Karpas-422 (cell line): ENCODE results near the gene GKN2. TPM values are rescaled to one million over a fixed set of nuclear protein-coding genes. Genes with fewer than 3 reads are reported as not detected.

Experiments used
- DNase-seq: peaks from one replicate; pipeline ENCODE4 v3.0.0-alpha.2; 2015
- H2AFZ ChIP-seq: fragments of 200-600 bp; sonication (generic); 2 replicates; pipeline ENCODE4 v1.6.1; 2014; ENCODE audit warnings: antibody characterized with exemption, low read length, mixed read lengths
- H3K27ac ChIP-seq: fragments of 200-600 bp; sonication (generic); 2 replicates; pipeline ENCODE4 v1.5.1; 2014; ENCODE audit warnings: mild to moderate bottlenecking, low read length, moderate library complexity
- H3K27me3 ChIP-seq: fragments of 200-600 bp; sonication (generic); 2 replicates; pipeline ENCODE4 v1.6.1; 2014; ENCODE audit warnings: low read length, mixed read lengths
- H3K36me3 ChIP-seq: fragments of 200-600 bp; sonication (generic); 2 replicates; pipeline ENCODE4 v1.6.1; 2014; ENCODE audit warnings: low read length, mixed read lengths; ENCODE audit not compliant: insufficient read depth
- H3K4me1 ChIP-seq: fragments of 200-600 bp; sonication (generic); 2 replicates; pipeline ENCODE4 v1.6.1; 2014; ENCODE audit warnings: mild to moderate bottlenecking, low read length, mixed read lengths
- H3K4me2 ChIP-seq: fragments of 200-600 bp; sonication (generic); 2 replicates; pipeline ENCODE4 v1.6.1; 2014; ENCODE audit warnings: low read length, low read depth, mild to moderate bottlenecking; ENCODE audit not compliant: poor library complexity, severe bottlenecking
- H3K4me3 ChIP-seq: fragments of 200-600 bp; sonication (generic); 2 replicates; pipeline ENCODE4 v1.5.1; 2014; ENCODE audit warnings: mild to moderate bottlenecking, antibody characterized with exemption, low read length, mixed read lengths
- H3K79me2 ChIP-seq: fragments of 200-600 bp; sonication (generic); 2 replicates; pipeline ENCODE4 v1.6.1; 2014; ENCODE audit warnings: mild to moderate bottlenecking, low read length, mixed read lengths
- H3K9ac ChIP-seq: fragments of 200-600 bp; sonication (generic); 2 replicates; pipeline ENCODE4 v1.6.0; 2014; ENCODE audit warnings: low read length
- H3K9me2 ChIP-seq: fragments of 200-600 bp; sonication (generic), shearing (Covaris generic); replicated peaks from 2 replicates; pipeline ENCODE4 v1.6.0; 2014; ENCODE audit warnings: mild to moderate bottlenecking, low read length, moderate library complexity; ENCODE audit not compliant: insufficient read depth
- H3K9me3 ChIP-seq: fragments of 300-700, 200-600 bp; sonication (generic); 2 replicates; pipeline ENCODE4 v1.6.1; 2014; ENCODE audit warnings: low read length, mixed read lengths
- H4K20me1 ChIP-seq: fragments of 200-600 bp; sonication (generic); 2 replicates; pipeline ENCODE4 v1.6.1; 2014; ENCODE audit warnings: mild to moderate bottlenecking, antibody characterized with exemption, low read length, low read depth; ENCODE audit not compliant: insufficient read depth
- total RNA-seq: library from RNA; depleted of rRNA; stranded (reverse); fragments of >200 nt; shearing (Covaris generic); gene quantifications from 2 replicates; pipeline ENCODE4 v1.2.3, GENCODE V29; 2014; ENCODE audit warnings: low replicate concordance

GKN2 gene
- total RNA-seq, 1 experiment from 2014 or later: not detected

- Histone ChIP-seq H3K4me2 (no peak overlapping the region), H3K4me1 (no peaks in the 10 kb centered on the region; the same call in 1 of the 2 replicates), H3K9me2 (no peaks in the 10 kb centered on the region), H3K27me3 (no peaks in the 10 kb centered on the region), H3K36me3 (no peaks in the 10 kb centered on the region), H3K9ac (no peak overlapping the region), H4K20me1 (no peaks in the 10 kb centered on the region), H3K79me2 (no peaks in the 10 kb centered on the region), H3K4me3 (no peak overlapping the region), H3K9me3 (no peaks in the 10 kb centered on the region; the same call in 1 of the 2 replicates), H3K27ac (no peak overlapping the region), H2AFZ (no peak overlapping the region)
- no peak for DNase-seq
Measured at GRCh38 chr2:68937346-68938055, 15.2 kb downstream of the GKN2 start.

- H3K9me2 ChIP-seq: no peaks in the 10 kb centered on the region
- no peaks in the 10 kb centered on the region for H3K27me3 ChIP-seq
- no peaks in the 10 kb centered on the region; the same call in 1 of the 2 replicates for H3K9me3 ChIP-seq
Measured at GRCh38 chr2:68936889-68937288, 15.8 kb downstream of the GKN2 start.

GRCh38 chr2:68936427-68936826 is 16.3 kb downstream of the GKN2 start:
- no peaks in the 10 kb centered on the region for H3K4me1 ChIP-seq
- H3K36me3 ChIP-seq: no peaks in the 10 kb centered on the region
- no peak overlapping the region for H2AFZ ChIP-seq
- no peaks in the 10 kb centered on the region; the same call in 1 of the 2 replicates for H3K9me3 ChIP-seq
- H3K27me3 ChIP-seq: no peaks in the 10 kb centered on the region
- no peak for DNase-seq
- H3K4me2 ChIP-seq: no peak overlapping the region
- H3K4me3 ChIP-seq: no peak overlapping the region
- H4K20me1 ChIP-seq: no peaks in the 10 kb centered on the region
- no peak overlapping the region for H3K9ac ChIP-seq
- no peak overlapping the region for H3K27ac ChIP-seq
- no peaks in the 10 kb centered on the region for H3K79me2 ChIP-seq
- no peaks in the 10 kb centered on the region for H3K9me2 ChIP-seq

More at GRCh38 chr2:68936889-68937288, 15.8 kb downstream of the GKN2 start:
- H3K36me3 ChIP-seq: no peaks in the 10 kb centered on the region
- H3K9ac ChIP-seq: no peak overlapping the region
- no peak overlapping the region for H3K27ac ChIP-seq
- no peaks in the 10 kb centered on the region for H3K79me2 ChIP-seq
- no peaks in the 10 kb centered on the region for H3K4me1 ChIP-seq
- H3K4me2 ChIP-seq: no peak overlapping the region
- no peaks in the 10 kb centered on the region for H4K20me1 ChIP-seq
- no peak for DNase-seq
- no peak overlapping the region for H3K4me3 ChIP-seq
- no peak overlapping the region for H2AFZ ChIP-seq

- H2AFZ ChIP-seq: no peak overlapping the region
- H3K4me1 ChIP-seq: no peaks in the 10 kb centered on the region
- H3K27ac ChIP-seq: no peak overlapping the region
- DNase-seq: no peak
- no peaks in the 10 kb centered on the region for H3K79me2 ChIP-seq
- no peaks in the 10 kb centered on the region for H4K20me1 ChIP-seq
- H3K4me3 ChIP-seq: no peak overlapping the region
- H3K9me3 ChIP-seq: no peaks in the 10 kb centered on the region; the same call in 1 of the 2 replicates
- no peaks in the 10 kb centered on the region for H3K27me3 ChIP-seq
- no peak overlapping the region for H3K9ac ChIP-seq
- H3K9me2 ChIP-seq: no peaks in the 10 kb centered on the region
- H3K36me3 ChIP-seq: no peaks in the 10 kb centered on the region
- H3K4me2 ChIP-seq: no peak overlapping the region
Measured at GRCh38 chr2:68935471-68935870, 17.2 kb downstream of the GKN2 start.

GRCh38 chr2:68934021-68934420 is 18.7 kb downstream of the GKN2 start:
- Histone ChIP-seq H3K4me2 (no peak overlapping the region), H3K36me3 (no peaks in the 10 kb centered on the region), H3K9ac (no peak overlapping the region), H3K4me1 (no peaks in the 10 kb centered on the region), H3K9me2 (no peaks in the 10 kb centered on the region), H3K4me3 (no peak overlapping the region), H4K20me1 (no peaks in the 10 kb centered on the region), H3K27ac (no peak overlapping the region), H3K27me3 (no peaks in the 10 kb centered on the region), H3K79me2 (no peaks in the 10 kb centered on the region), H2AFZ (no peak overlapping the region), H3K9me3 (no peaks in the 10 kb centered on the region; the same call in 1 of the 2 replicates)
- no peak for DNase-seq

- no peak overlapping the region for H3K27ac ChIP-seq
- H3K27me3 ChIP-seq: no peaks in the 10 kb centered on the region
- H3K4me2 ChIP-seq: no peak overlapping the region
- no peak overlapping the region for H2AFZ ChIP-seq
- no peaks in the 10 kb centered on the region for H3K4me1 ChIP-seq
- DNase-seq: no peak
- no peaks in the 10 kb centered on the region for H4K20me1 ChIP-seq
- H3K36me3 ChIP-seq: no peaks in the 10 kb centered on the region
- H3K4me3 ChIP-seq: no peak overlapping the region
- no peaks in the 10 kb centered on the region for H3K9me2 ChIP-seq
- no peaks in the 10 kb centered on the region for H3K79me2 ChIP-seq
- H3K9ac ChIP-seq: no peak overlapping the region
- H3K9me3 ChIP-seq: no peaks in the 10 kb centered on the region
Measured at GRCh38 chr2:68932402-68932801, 20.3 kb downstream of the GKN2 start.

- Histone ChIP-seq H3K4me3 (no peak overlapping the region), H4K20me1 (no peaks in the 10 kb centered on the region), H2AFZ (no peak overlapping the region), H3K4me1 (no peaks in the 10 kb centered on the region), H3K27me3 (no peaks in the 10 kb centered on the region), H3K4me2 (no peak overlapping the region), H3K9me2 (no peaks in the 10 kb centered on the region), H3K9me3 (no peaks in the 10 kb centered on the region), H3K27ac (no peak overlapping the region), H3K9ac (no peak overlapping the region), H3K36me3 (no peaks in the 10 kb centered on the region), H3K79me2 (no peaks in the 10 kb centered on the region)
- no peak for DNase-seq
Measured at GRCh38 chr2:68931799-68932198, 20.9 kb downstream of the GKN2 start.

GRCh38 chr2:68931149-68931711 is 21.5 kb downstream of the GKN2 start:
- Histone ChIP-seq H3K9me3 (no peaks in the 10 kb centered on the region), H2AFZ (no peak overlapping the region), H3K79me2 (no peaks in the 10 kb centered on the region), H3K27me3 (no peaks in the 10 kb centered on the region), H3K9ac (no peak overlapping the region), H4K20me1 (no peaks in the 10 kb centered on the region), H3K27ac (no peak overlapping the region), H3K4me2 (no peak overlapping the region), H3K4me3 (no peak overlapping the region), H3K9me2 (no peaks in the 10 kb centered on the region), H3K4me1 (no peaks in the 10 kb centered on the region), H3K36me3 (no peaks in the 10 kb centered on the region)
- no peak for DNase-seq
